CD4-positive, alpha-beta T cell treated with Interleukin-12 subunit alpha and Interleukin-12 subunit beta, for 1 hour (primary cell): ENCODE measurements around the gene KLF12.

Experiments used
- DNase-seq: peaks from one replicate; pipeline ENCODE4 v3.0.0-alpha.2; 2020

The KLF12 gene

GRCh38 chr13:74101436-74101835 lies 32.8 kb downstream of the KLF12 start:
- no peak for DNase-seq

GRCh38 chr13:74098077-74098476 lies 36.1 kb downstream of the KLF12 start:
- no peak for DNase-seq

- no peak for DNase-seq
These were observed 37.1 kb downstream of the KLF12 start for GRCh38 chr13:74097116-74097515.

GRCh38 chr13:74093691-74094090 lies 40.5 kb downstream of the KLF12 start:
- DNase-seq, result no peak

GRCh38 chr13:74092711-74093110 lies 41.5 kb downstream of the KLF12 start:
- no peak for DNase-seq

- DNase-seq, result peak; percentile 31
These were observed 43.2 kb downstream of the KLF12 start for GRCh38 chr13:74090869-74091605.

GRCh38 chr13:74090397-74090796 lies 43.8 kb downstream of the KLF12 start:
- no peak for DNase-seq

- DNase-seq, result no peak
These were observed 46.8 kb downstream of the KLF12 start for GRCh38 chr13:74087357-74087756.
